Measurements from ENCODE around the gene DDN. TPM values are rescaled to one million over a fixed set of nuclear protein-coding genes. Genes with fewer than 3 reads are reported as not detected.

DDN gene
- total and polyA plus RNA-seq, 2 donors (not counting 3 experiments of a cell fraction or from before 2014, with no cell fraction given), result 0.07 to 0.22 TPM

DNA sequence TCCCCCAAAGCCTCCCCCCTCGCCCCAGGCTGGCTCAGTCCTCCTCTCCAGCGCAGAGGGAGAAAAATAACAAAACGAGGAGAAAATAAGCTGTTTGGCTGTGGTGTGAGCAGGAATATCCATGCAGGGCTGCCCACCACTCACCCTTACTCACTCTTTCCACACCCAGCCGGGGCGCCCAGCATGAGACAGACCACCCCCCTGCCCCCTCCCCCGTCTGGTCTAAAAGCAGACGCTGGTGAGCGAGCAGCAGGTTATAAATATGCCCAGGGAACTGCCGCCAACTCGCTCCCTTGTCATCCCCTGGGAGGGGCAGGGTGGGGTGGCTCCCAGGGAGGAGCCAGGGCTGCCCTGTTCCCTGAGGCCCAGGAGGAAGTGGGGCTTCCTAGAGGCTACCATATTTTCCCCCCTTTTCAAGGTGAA, 13.7 kb downstream of the DDN start:
- H3K36me3 ChIP-seq (ENCODE audit: control insufficient read depth in 2 of 2, extremely low read depth in 1 of 2, insufficient read depth in 2 of 2, low read length in 2 of 2), result no peaks in the 10 kb centered on the region
- no peaks in the 10 kb centered on the region for H3K9me3 ChIP-seq (replicated peaks; ENCODE audit: control insufficient read depth, insufficient read depth, low read length)
- no peak overlapping the region for H3K4me3 ChIP-seq (replicated peaks in 1 of 3; ENCODE audit: insufficient read depth in 1 of 3, low read depth in 1 of 3, low read length in 3 of 3)
- dilution Hi-C loops (cut with MboI; ENCODE audit: extremely low pct_ligation_motif_present, low sequenced_read_pairs) (no loop called here), intact Hi-C loops (cut with micrococcal nuclease) (loop anchor here (5.0 kb wide), 1 partner anchor 63 kb away; no protein-coding TSS in a partner anchor)
- no peak overlapping the region for H3K4me2 ChIP-seq (ENCODE audit: insufficient read depth, low read length)
- H3K27ac ChIP-seq (ENCODE audit: insufficient read depth, low read depth, low read length), result no peak overlapping the region
- peaks cover 6% of the 10 kb centered on the region for H3K4me1 ChIP-seq (ENCODE audit: control insufficient read depth, extremely low read depth, insufficient read depth, low read length)
- FAIRE-seq (no peak), DNase-seq (ENCODE audit: low read depth, low spot score) (no peak)
- no peak overlapping the region for H3K9ac ChIP-seq (replicated peaks; ENCODE audit: extremely low read depth, insufficient read depth, low read length)
- BruUV-seq (replicated peaks), result no TSS peak
- no peak overlapping the region for H2AFZ ChIP-seq (ENCODE audit: low read depth, low read length)
- ChIA-PET CTCF (interaction anchor here (0.8 to 11.2 kb wide), 6 partner anchors 9 to 132 kb away, joined by 3 to 175 read pairs (median 4); partner anchors contain the start of gene DDN), POLR2A (no interaction called here)
- no peak for TF ChIP-seq FOS (IDR thresholded peaks at IDR 0.05; ENCODE audit: borderline replicate concordance, insufficient read depth, low read length)
- TF ChIP-seq EZH2 (IDR thresholded peaks at IDR 0.05; ENCODE audit: borderline replicate concordance, low read depth, low read length, severe bottlenecking), result peak; percentile 51
- peaks cover 73 to 77% of the 10 kb centered on the region in 2 experiments for H3K27me3 ChIP-seq (ENCODE audit: control insufficient read depth in 2 of 2, insufficient read depth in 2 of 2, low read length in 2 of 2)
- H3K79me2 ChIP-seq (ENCODE audit: control insufficient read depth, insufficient read depth, low read length), result no peaks in the 10 kb centered on the region
- no peaks in the 10 kb centered on the region for H3K9me1 ChIP-seq (replicated peaks; ENCODE audit: control insufficient read depth, extremely low read depth, insufficient read depth, low read length)
- no peaks in the 10 kb centered on the region for H4K20me1 ChIP-seq (replicated peaks; ENCODE audit: control insufficient read depth, extremely low read depth, insufficient read depth, low read length)

DNA sequence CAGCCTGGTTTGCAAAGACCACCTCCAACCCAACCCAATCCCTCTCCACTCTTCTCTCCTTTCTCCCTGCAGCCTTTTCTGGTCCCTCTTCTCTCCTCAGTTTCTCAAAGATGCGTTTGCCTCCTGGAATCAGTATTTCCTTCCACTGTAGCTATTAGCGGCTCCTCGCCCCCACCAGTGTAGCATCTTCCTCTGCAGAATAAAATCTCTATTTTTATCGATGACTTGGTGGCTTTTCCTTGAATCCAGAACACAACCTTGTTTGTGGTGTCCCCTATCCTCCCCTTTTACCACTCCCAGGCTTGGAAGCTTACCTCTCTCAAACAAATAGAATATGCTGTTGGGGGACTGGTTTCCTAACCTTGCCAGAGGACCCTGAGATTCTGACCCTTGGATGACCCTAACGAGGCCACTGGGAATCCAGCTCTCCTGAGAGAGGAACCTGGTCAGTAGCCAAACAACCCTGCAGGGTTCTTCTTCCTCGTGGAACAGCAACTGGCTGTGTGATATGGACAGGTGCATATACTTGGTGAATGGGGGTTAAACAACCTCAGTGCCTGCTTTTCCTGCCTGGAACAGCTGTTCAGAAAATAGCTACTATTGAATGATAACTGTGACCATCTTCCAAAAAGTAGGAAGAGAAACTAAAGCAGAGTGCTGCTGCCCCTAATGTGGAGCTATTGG, 16.6 kb downstream of the DDN start:
- Histone ChIP-seq H3K4me1 (ENCODE audit: control insufficient read depth, extremely low read depth, insufficient read depth, low read length) (peaks cover 13% of the 10 kb centered on the region), H3K27me3 (ENCODE audit: control insufficient read depth in 2 of 2, insufficient read depth in 2 of 2, low read length in 2 of 2) (peaks cover 81 to 94% of the 10 kb centered on the region in 2 experiments), H3K9me1 (replicated peaks; ENCODE audit: control insufficient read depth, extremely low read depth, insufficient read depth, low read length) (no peaks in the 10 kb centered on the region), H3K79me2 (ENCODE audit: control insufficient read depth, insufficient read depth, low read length) (no peaks in the 10 kb centered on the region), H3K4me3 (replicated peaks in 1 of 3; ENCODE audit: insufficient read depth in 1 of 3, low read depth in 1 of 3, low read length in 3 of 3) (no peak overlapping the region), H3K9ac (replicated peaks; ENCODE audit: extremely low read depth, insufficient read depth, low read length) (no peak overlapping the region), H3K36me3 (ENCODE audit: control insufficient read depth in 2 of 2, extremely low read depth in 1 of 2, insufficient read depth in 2 of 2, low read length in 2 of 2) (no peaks in the 10 kb centered on the region), H3K4me2 (ENCODE audit: insufficient read depth, low read length) (no peak overlapping the region), H4K20me1 (replicated peaks; ENCODE audit: control insufficient read depth, extremely low read depth, insufficient read depth, low read length) (no peaks in the 10 kb centered on the region), H2AFZ (ENCODE audit: low read depth, low read length) (no peak overlapping the region), H3K27ac (ENCODE audit: insufficient read depth, low read depth, low read length) (no peak overlapping the region), H3K9me3 (replicated peaks; ENCODE audit: control insufficient read depth, insufficient read depth, low read length) (no peaks in the 10 kb centered on the region)
- intact Hi-C loops (cut with micrococcal nuclease) (no loop called here), dilution Hi-C loops (cut with MboI; ENCODE audit: extremely low pct_ligation_motif_present, low sequenced_read_pairs) (no loop called here)
- DNase-seq (ENCODE audit: low read depth, low spot score) (no peak), FAIRE-seq (no peak)
- TF ChIP-seq MYC (IDR thresholded peaks at IDR 0.05; ENCODE audit: low read depth, low read length) (no peak), GATA2 (IDR thresholded peaks at IDR 0.05; ENCODE audit: insufficient read depth, insufficient read length, low read depth, low read length) (no peak), POLR2AphosphoS5 (IDR thresholded peaks at IDR 0.05; ENCODE audit: insufficient read depth, low read depth, low read length) (no peak), FOS (IDR thresholded peaks at IDR 0.05; ENCODE audit: borderline replicate concordance, insufficient read depth, low read length) (no peak)
- TF ChIP-seq, protein P1, sequence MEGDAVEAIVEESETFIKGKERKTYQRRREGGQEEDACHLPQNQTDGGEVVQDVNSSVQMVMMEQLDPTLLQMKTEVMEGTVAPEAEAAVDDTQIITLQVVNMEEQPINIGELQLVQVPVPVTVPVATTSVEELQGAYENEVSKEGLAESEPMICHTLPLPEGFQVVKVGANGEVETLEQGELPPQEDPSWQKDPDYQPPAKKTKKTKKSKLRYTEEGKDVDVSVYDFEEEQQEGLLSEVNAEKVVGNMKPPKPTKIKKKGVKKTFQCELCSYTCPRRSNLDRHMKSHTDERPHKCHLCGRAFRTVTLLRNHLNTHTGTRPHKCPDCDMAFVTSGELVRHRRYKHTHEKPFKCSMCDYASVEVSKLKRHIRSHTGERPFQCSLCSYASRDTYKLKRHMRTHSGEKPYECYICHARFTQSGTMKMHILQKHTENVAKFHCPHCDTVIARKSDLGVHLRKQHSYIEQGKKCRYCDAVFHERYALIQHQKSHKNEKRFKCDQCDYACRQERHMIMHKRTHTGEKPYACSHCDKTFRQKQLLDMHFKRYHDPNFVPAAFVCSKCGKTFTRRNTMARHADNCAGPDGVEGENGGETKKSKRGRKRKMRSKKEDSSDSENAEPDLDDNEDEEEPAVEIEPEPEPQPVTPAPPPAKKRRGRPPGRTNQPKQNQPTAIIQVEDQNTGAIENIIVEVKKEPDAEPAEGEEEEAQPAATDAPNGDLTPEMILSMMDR (IDR thresholded peaks at IDR 0.05; ENCODE audit: extremely low read depth in 1 of 2, insufficient read depth in 1 of 2, low read depth in 1 of 2, low read length in 2 of 2), result no peak
- no TSS peak for BruUV-seq (replicated peaks)
- POLR2A ChIA-PET, result interaction anchor here (0.6 kb wide), 1 partner anchor 286 kb away, joined by 15 read pairs; no protein-coding TSS in a partner anchor
- CTCF ChIA-PET, result interaction anchor here (1.1 to 11.2 kb wide), 4 partner anchors 9 to 91 kb away, joined by 3 to 175 read pairs (median 6); partner anchors contain the start of gene DDN

Measured in endothelial cell of umbilical vein (primary cell).